Liver (tissue), 9 donors: Measurements from ENCODE around the gene KRT26. TPM values are rescaled to one million over a fixed set of nuclear protein-coding genes. Genes with fewer than 3 reads are reported as not detected.

Experiments used
- DNase-seq: peaks from one replicate; pipeline ENCODE4 v3.0.0-alpha.2; 2017; ENCODE audit warnings: low spot score
- H3K27ac ChIP-seq, 2 donors: one replicate each; pipeline ENCODE4 v1.7.0; 2013; ENCODE audit warnings: inconsistent platforms in 2 of 2, low read length in 2 of 2, control low read depth in 1 of 2, low read depth in 1 of 2, mild to moderate bottlenecking in 1 of 2
- H3K27me3 ChIP-seq, 4 donors: one replicate each; pipeline versions ENCODE4 v1.6.1 to v1.7.0; 2013; ENCODE audit warnings: low read length in 3 of 4, inconsistent platforms in 1 of 4, mild to moderate bottlenecking in 1 of 4, moderate library complexity in 1 of 4; ENCODE audit not compliant: control insufficient read depth in 4 of 4, insufficient read depth in 4 of 4
- H3K36me3 ChIP-seq, 4 donors: one replicate each; pipeline versions ENCODE4 v1.6.1 to v1.7.0; 2013; ENCODE audit warnings: low read length in 3 of 4, mild to moderate bottlenecking in 3 of 4, low read depth in 1 of 4, moderate library complexity in 1 of 4; ENCODE audit not compliant: control insufficient read depth in 4 of 4, insufficient read depth in 3 of 4
- H3K4me1 ChIP-seq, 4 donors: one replicate each; pipeline versions ENCODE4 v1.6.1 to v1.7.0; 2013; ENCODE audit warnings: low read length in 3 of 4, mild to moderate bottlenecking in 3 of 4, moderate library complexity in 1 of 4; ENCODE audit not compliant: control insufficient read depth in 4 of 4, insufficient read depth in 4 of 4
- H3K4me3 ChIP-seq, 3 donors: one replicate each; pipeline versions ENCODE4 v1.6.1 to v1.7.0; 2013; ENCODE audit warnings: low read length in 3 of 3, control low read depth in 1 of 3, low read depth in 1 of 3, mild to moderate bottlenecking in 1 of 3
- H3K9ac ChIP-seq, 2 donors: one replicate each; pipeline ENCODE4 v1.7.0; 2013; ENCODE audit warnings: low read length in 2 of 2, mild to moderate bottlenecking in 2 of 2, moderate library complexity in 2 of 2, control low read depth in 1 of 2, low read depth in 1 of 2
- H3K9me3 ChIP-seq, 4 donors: one replicate each; pipeline versions ENCODE4 v1.6.1 to v1.7.0; 2013; ENCODE audit warnings: low read length in 3 of 4; ENCODE audit not compliant: control insufficient read depth in 4 of 4
- ATF3 ChIP-seq: IDR thresholded peaks from 2 replicates; pipeline ENCODE4 v1.6.1; 2016; ENCODE audit warnings: antibody characterized with exemption
- CTCF ChIP-seq: fragments of 150-350 bp; IDR thresholded peaks from 2 replicates; pipeline ENCODE4 v1.5.1; 2017; ENCODE audit warnings: improper control_type of control experiment, low read depth, low read length; ENCODE audit not compliant: missing input control
- EGR1 ChIP-seq, 2 donors: IDR thresholded peaks; 2 replicates each; pipeline ENCODE4 v1.6.1; 2016 to 2018; ENCODE audit warnings: antibody characterized with exemption in 2 of 2, low read depth in 2 of 2
- FOXA1 ChIP-seq: IDR thresholded peaks from 2 replicates; pipeline ENCODE4 v1.6.1; 2016; ENCODE audit warnings: antibody characterized with exemption
- FOXA2 ChIP-seq: IDR thresholded peaks from 2 replicates; pipeline ENCODE4 v1.6.1; 2016; ENCODE audit warnings: antibody characterized with exemption
- GABPA ChIP-seq, 2 donors: IDR thresholded peaks in 1 of 2; conservative IDR thresholded peaks in 1 of 2; 2 replicates each; pipeline ENCODE4 v1.6.1; 2016; ENCODE audit warnings: antibody characterized with exemption in 2 of 2, mild to moderate bottlenecking in 1 of 2, moderate library complexity in 1 of 2
- HNF4A ChIP-seq, 2 donors: conservative IDR thresholded peaks; 2 replicates each; pipeline ENCODE4 v1.6.1; 2016; ENCODE audit warnings: antibody characterized with exemption in 2 of 2, mild to moderate bottlenecking in 2 of 2
- HNF4G ChIP-seq: IDR thresholded peaks from 2 replicates; pipeline ENCODE4 v1.6.1; 2016; ENCODE audit warnings: antibody characterized with exemption
- JUND ChIP-seq, 2 donors: IDR thresholded peaks; 2 replicates each; pipeline ENCODE4 v1.6.1; 2016; ENCODE audit warnings: antibody characterized with exemption in 2 of 2
- MAX ChIP-seq: IDR thresholded peaks from 2 replicates; pipeline ENCODE4 v1.6.1; 2016; ENCODE audit warnings: antibody characterized with exemption
- NR2F2 ChIP-seq: IDR thresholded peaks from 2 replicates; pipeline ENCODE4 v1.6.1; 2016; ENCODE audit warnings: antibody characterized with exemption
- RAD21 ChIP-seq, 2 donors: IDR thresholded peaks; 2 replicates each; pipeline ENCODE4 v1.6.1; 2016; ENCODE audit warnings: antibody characterized with exemption in 2 of 2, mild to moderate bottlenecking in 2 of 2
- REST ChIP-seq: IDR thresholded peaks from 2 replicates; pipeline ENCODE4 v1.6.1; 2016; ENCODE audit warnings: antibody characterized with exemption, mild to moderate bottlenecking
- RXRA ChIP-seq, 2 donors: IDR thresholded peaks; 2 replicates each; pipeline ENCODE4 v1.6.1; 2017 to 2018; ENCODE audit warnings: antibody characterized with exemption in 2 of 2, mild to moderate bottlenecking in 1 of 2
- SP1 ChIP-seq: IDR thresholded peaks from 2 replicates; pipeline ENCODE4 v1.6.1; 2018; ENCODE audit warnings: antibody characterized with exemption, mild to moderate bottlenecking
- TAF1 ChIP-seq: conservative IDR thresholded peaks from 2 replicates; pipeline ENCODE4 v1.6.1; 2016; ENCODE audit warnings: antibody characterized with exemption, mild to moderate bottlenecking
- YY1 ChIP-seq: IDR thresholded peaks from 2 replicates; pipeline ENCODE4 v1.6.1; 2016; ENCODE audit warnings: antibody characterized with exemption, mild to moderate bottlenecking
- ZBTB33 ChIP-seq: IDR thresholded peaks from 2 replicates; pipeline ENCODE4 v1.6.1; 2016; ENCODE audit warnings: antibody characterized with exemption
- WGBS: extraction: QIAGEN DNeasy Blood & Tissue Kit; methylation state at CpG from one replicate; pipeline ENCODE4 v1.1.7; 2013; 5-methylcytosine and 5-hydroxymethylcytosine counted together
- polyA plus RNA-seq, 2 donors: library from polyadenylated mRNA; stranded (reverse) in 1 of 2; unstranded in 1 of 2; fragments of 200-250 nt in 1 of 2; fragments of >200 nt in 1 of 2; fragmentation: Nextera tagmentation in 1 of 2; extraction: Ambion mirVana in 1 of 2; gene quantifications; one replicate each; pipeline versions ENCODE4 v1.2.1 to v1.2.3, GENCODE V29; 2013 to 2015
- total RNA-seq, 2 donors: library from RNA; depleted of rRNA; stranded (reverse); fragments of >200 nt; gene quantifications; one replicate each; pipeline ENCODE4 v1.2.3, GENCODE V29; 2014
- donor health status: healthy.
- donor health status: healthy.
- donor health status: healthy.
- donor health status: healthy.
- donor health status: healthy.

The KRT26 gene
- total and polyA plus RNA-seq, 4 donors: not detected

GRCh38 chr17:40791111-40791510, 19.1 kb upstream of the KRT26 start:
- no peaks in the 10 kb centered on the region for H3K9me3 ChIP-seq
- 95% methylated on average over 1 of the region's 1 CpG for WGBS
- peaks cover 0 to 4% (median 0%) of the 10 kb centered on the region in 4 donors for H3K4me1 ChIP-seq
- H3K27ac ChIP-seq: no peak overlapping the region
- TF ChIP-seq TAF1 (no peak), SP1 (no peak), RAD21 (IDR thresholded peaks at IDR 0.05) (no peak), EGR1 (IDR thresholded peaks at IDR 0.05; ENCODE audit: low read depth in 2 of 2) (no peak), NR2F2 (no peak), HNF4A (conservative IDR thresholded peaks at IDR 0.05) (no peak), FOXA2 (no peak), RXRA (IDR thresholded peaks at IDR 0.05) (no peak), HNF4G (no peak), CTCF (no peak), GABPA (IDR thresholded peaks at IDR 0.05 in 1 of 2, conservative IDR thresholded peaks at IDR 0.05 in 1 of 2) (no peak), ZBTB33 (no peak)
- no peak for DNase-seq
- H3K27me3 ChIP-seq: peaks cover 0 to 4% (median 0%) of the 10 kb centered on the region in 4 donors
- H3K9ac ChIP-seq: no peak overlapping the region
- H3K36me3 ChIP-seq: no peaks in the 10 kb centered on the region
- no peak overlapping the region for H3K4me3 ChIP-seq

GRCh38 chr17:40782450-40782849, 10.4 kb upstream of the KRT26 start, which contains the start of gene KRT27:
Gene KRT27 (minus strand): TSS chr17:40782550. CDS start chr17:40782493, 57 bp downstream.
- no peak for DNase-seq
- Histone ChIP-seq H3K9ac (no peak within 1 kb of the TSS), H3K4me1 (peaks cover 0 to 5% (median 3%) of the 10 kb centered on the region in 4 donors), H3K4me3 (no peak within 1 kb of the TSS), H3K27ac (no peak within 1 kb of the TSS), H3K36me3 (no peaks in the 10 kb centered on the region), H3K27me3 (peaks cover 0 to 10% (median 2%) of the 10 kb centered on the region in 4 donors), H3K9me3 (no peaks in the 10 kb centered on the region)
- WGBS: 94% methylated on average over 4 of the region's 4 CpGs
- no peak for TF ChIP-seq RXRA (IDR thresholded peaks at IDR 0.05)
- TF ChIP-seq ATF3: no peak
- no peak for TF ChIP-seq HNF4G
- TF ChIP-seq FOXA2: no peak
- TF ChIP-seq JUND (IDR thresholded peaks at IDR 0.05): no peak
- no peak for TF ChIP-seq EGR1 (IDR thresholded peaks at IDR 0.05; ENCODE audit: low read depth in 2 of 2)
- TF ChIP-seq CTCF: no peak
- no peak for TF ChIP-seq REST
- TF ChIP-seq YY1: no peak
- TF ChIP-seq FOXA1: no peak
- TF ChIP-seq ZBTB33: no peak
- no peak for TF ChIP-seq GABPA (IDR thresholded peaks at IDR 0.05 in 1 of 2, conservative IDR thresholded peaks at IDR 0.05 in 1 of 2)
- no peak for TF ChIP-seq TAF1
- TF ChIP-seq HNF4A (conservative IDR thresholded peaks at IDR 0.05): no peak
- no peak for TF ChIP-seq MAX
- no peak for TF ChIP-seq RAD21 (IDR thresholded peaks at IDR 0.05)
- no peak for TF ChIP-seq SP1
- TF ChIP-seq NR2F2: no peak
